Sciatic nerve (tissue), 2 donors: ENCODE results near the gene NAB2. TPM values are rescaled to one million over a fixed set of nuclear protein-coding genes. Genes with fewer than 3 reads are reported as not detected.
"Not testable (repeated sequence)": the region's sequence is repeated elsewhere in the genome, so short reads cannot be mapped to it uniquely, and the experiment has no call there.

Experiments
- ATAC-seq: fragments of 200-7000 bp; cut with Tn5 transposase; one replicate; pipeline ENCODE4 v1.9.1; 2020; ENCODE audit warnings: mild to moderate bottlenecking, moderate library complexity
- DNase-seq: peaks from one replicate; pipeline ENCODE4 v3.0.0-alpha.2; 2020; ENCODE audit warnings: low spot score
- intact Hi-C: fragments of 100-400 bp; cut with DNase I; formaldehyde crosslinking; loops from one replicate; pipeline ENCODE4 v1.14.2; 2022
- total RNA-seq: library from RNA; stranded (reverse); fragmentation: NEBNext Ultra II Directional; extraction: Animal tissue kit (Norgen Biotek cat#: 25700); gene quantifications from one replicate; pipeline ENCODE4 v1.2.1, GENCODE V29; 2021
- donor health status: DM: no; HTN: no; CAD: no.
- donor health status: DM: no; HTN: no; CAD: no.

NAB2 gene
- total RNA-seq, 1 donor from 2014 or later: 52.7 TPM

- DNase-seq: no peak
- no peak for ATAC-seq
- intact Hi-C loops: loop anchor here (5.0 kb wide), 1 partner anchor 46 kb away; no protein-coding TSS in a partner anchor
Observed at GRCh38 chr12:57058454-57058853, 30.5 kb upstream of the NAB2 start.

- ATAC-seq (no peak), DNase-seq (no peak)
- intact Hi-C loops: no loop called here
Observed at GRCh38 chr12:57063991-57064685, 24.8 kb upstream of the NAB2 start.

GRCh38 chr12:57066245-57066644 is 22.7 kb upstream of the NAB2 start:
- DNase-seq: no peak
- intact Hi-C loops: loop anchor here (5.0 kb wide), 1 partner anchor 116 kb away; no protein-coding TSS in a partner anchor

GRCh38 chr12:57069523-57069922 is 19.4 kb upstream of the NAB2 start:
- intact Hi-C loops: loop anchor here (5.0 kb wide), 1 partner anchor 113 kb away; no protein-coding TSS in a partner anchor
- ATAC-seq (peak; percentile 94), DNase-seq (no peak)

More at GRCh38 chr12:57066245-57066644, 22.7 kb upstream of the NAB2 start:
- no peak for ATAC-seq

- no peak for ATAC-seq
- no peak for DNase-seq
- intact Hi-C loops: loop anchor here (5.0 kb wide), 1 partner anchor 35 kb away; no protein-coding TSS in a partner anchor
Observed at GRCh38 chr12:57072661-57073060, 16.3 kb upstream of the NAB2 start.

- not testable (repeated sequence) for ATAC-seq, DNase-seq
- intact Hi-C loops: loop anchor here (5.0 kb wide), 1 partner anchor 33 kb away; no protein-coding TSS in a partner anchor
Observed at GRCh38 chr12:57073566-57074450, 15.1 kb upstream of the NAB2 start.

- ATAC-seq (peak; percentile 100), DNase-seq (peak; percentile 95)
- intact Hi-C loops: no loop called here
Observed at GRCh38 chr12:57078519-57079404, 10.2 kb upstream of the NAB2 start, which contains the start of gene NEMP1. Gene NEMP1 (minus strand): TSS chr12:57078791. CDS start chr12:57078745, 46 bp downstream.

- ATAC-seq: no peak
- intact Hi-C loops: no loop called here
- no peak for DNase-seq
Observed at GRCh38 chr12:57079821-57080220, 9.1 kb upstream of the NAB2 start.

- ATAC-seq: no peak
- intact Hi-C loops: no loop called here
- DNase-seq: no peak
Observed at GRCh38 chr12:57080855-57081254, 8.1 kb upstream of the NAB2 start.

GRCh38 chr12:57085999-57086492 is 2.9 kb upstream of the NAB2 start:
- ATAC-seq (no peak), DNase-seq (peak; percentile 73)
- intact Hi-C loops: no loop called here

- intact Hi-C loops: no loop called here
- DNase-seq (peak; percentile 85), ATAC-seq (peak; percentile 40)
Observed at GRCh38 chr12:57086493-57087009, 2.4 kb upstream of the NAB2 start.

- peak; percentile 80 for ATAC-seq
- intact Hi-C loops: no loop called here
- peak; percentile 96 for DNase-seq
Observed at GRCh38 chr12:57087010-57087690, 1.8 kb upstream of the NAB2 start.

- intact Hi-C loops: no loop called here
- peak; percentile 91 for DNase-seq
Observed at GRCh38 chr12:57087691-57088353, 1.1 kb upstream of the NAB2 start.

GRCh38 chr12:57089271-57090245 is 644 bp downstream of the NAB2 start:
- intact Hi-C loops: no loop called here
- peak; percentile 90 for DNase-seq
- ATAC-seq: peak; percentile 3

More at GRCh38 chr12:57087691-57088353, 1.1 kb upstream of the NAB2 start:
- peak; percentile 83 for ATAC-seq

GRCh38 chr12:57090490-57090889 is 1.6 kb downstream of the NAB2 start:
- no peak for ATAC-seq
- intact Hi-C loops: no loop called here
- DNase-seq: peak; percentile 45
